GM12878 (cell line): ENCODE measurements around the gene B3GNT9.

Experiments
- ATF2 ChIP-seq: IDR thresholded peaks from 2 replicates; pipeline ENCODE4 v1.6.1; 2012; ENCODE audit warnings: low read length, inconsistent platforms
- CTCF ChIP-seq, 3 experiments: IDR thresholded peaks in 2 of 3; conservative IDR thresholded peaks in 1 of 3; 2 replicates each; pipeline ENCODE4 v1.5.1; 2011; ENCODE audit warnings: low read depth in 3 of 3, low read length in 3 of 3, mild to moderate bottlenecking in 3 of 3, control low read depth in 2 of 3, moderate library complexity in 2 of 3, inconsistent platforms in 1 of 3, mixed read lengths in 1 of 3; ENCODE audit not compliant: control insufficient read depth in 2 of 3, insufficient read depth in 1 of 3; ENCODE audit errors: extremely low read depth in 1 of 3
- MAX ChIP-seq: IDR thresholded peaks from 2 replicates; pipeline ENCODE4 v1.6.1; 2012; ENCODE audit warnings: low read depth, low read length, improper control_type of control experiment
- NFIC ChIP-seq: IDR thresholded peaks from 2 replicates; pipeline ENCODE4 v1.6.1; 2012; ENCODE audit warnings: low read depth, mild to moderate bottlenecking, inconsistent platforms, low read length, moderate library complexity
- NFXL1 ChIP-seq: fragments of 450-650 bp; IDR thresholded peaks from 2 replicates; pipeline ENCODE4 v1.6.1; 2017; ENCODE audit warnings: antibody characterized with exemption, mild to moderate bottlenecking, borderline replicate concordance
- RFX5 ChIP-seq: IDR thresholded peaks from 2 replicates; pipeline ENCODE4 v1.6.1; 2011; ENCODE audit warnings: low read depth, low read length, improper control_type of control experiment
- RUNX3 ChIP-seq: IDR thresholded peaks from 2 replicates; pipeline ENCODE4 v1.6.1; 2012; ENCODE audit warnings: low read length, inconsistent platforms
- SIN3A ChIP-seq: IDR thresholded peaks from 2 replicates; pipeline ENCODE4 v1.6.1; 2012; ENCODE audit warnings: low read depth, low read length, improper control_type of control experiment
- SMC3 ChIP-seq: IDR thresholded peaks from 2 replicates; pipeline ENCODE4 v1.6.1; 2011; ENCODE audit warnings: low read length, improper control_type of control experiment, borderline replicate concordance
- ZNF217 ChIP-seq: fragments of 450-650 bp; IDR thresholded peaks from 2 replicates; pipeline ENCODE4 v1.6.1; 2017; ENCODE audit warnings: antibody characterized with exemption, mild to moderate bottlenecking

GRCh38 chr16:67157106-67157748 lies 6.4 kb upstream of the B3GNT9 start:
- TF ChIP-seq ATF2 (no peak), ZNF217 (no peak), RFX5 (no peak), CTCF (IDR thresholded peaks at IDR 0.05 in 2 of 3, conservative IDR thresholded peaks at IDR 0.05 in 1 of 3; ENCODE audit: control insufficient read depth in 2 of 3, extremely low read depth in 1 of 3, insufficient read depth in 1 of 3, low read depth in 3 of 3, low read length in 3 of 3) (no peak), RUNX3 (no peak), NFXL1 (no peak), NFIC (no peak), SMC3 (no peak), SIN3A (no peak), MAX (no peak)
